Fibroblast of lung (primary cell): ENCODE results near the gene SRA1. TPM values are rescaled to one million over a fixed set of nuclear protein-coding genes. Genes with fewer than 3 reads are reported as not detected.

Experiments
- DNase-seq, 2 donors: peaks; one replicate each; pipeline versions ENCODE4 v3.0.0 to v3.0.0-alpha.2; 2010; ENCODE audit warnings: low read depth in 2 of 2
- H2AFZ ChIP-seq: 2 replicates; pipeline ENCODE4 v1.5.1; 2012; ENCODE audit warnings: low read length, control low read depth, inconsistent platforms
- H3K27ac ChIP-seq: 2 replicates; pipeline ENCODE4 v1.5.1; 2011; ENCODE audit warnings: low read length, control low read depth; ENCODE audit not compliant: insufficient read depth
- H3K27me3 ChIP-seq: 2 replicates; pipeline ENCODE4 v1.5.1; 2011; ENCODE audit warnings: mild to moderate bottlenecking, low read length; ENCODE audit not compliant: control insufficient read depth, insufficient read depth
- H3K36me3 ChIP-seq: 2 replicates; pipeline ENCODE4 v1.5.1; 2011; ENCODE audit warnings: low read length; ENCODE audit not compliant: control insufficient read depth, insufficient read depth
- H3K4me1 ChIP-seq: 2 replicates; pipeline ENCODE4 v1.5.1; 2011; ENCODE audit warnings: low read length; ENCODE audit not compliant: control insufficient read depth, insufficient read depth; ENCODE audit errors: extremely low read depth
- H3K4me2 ChIP-seq: 2 replicates; pipeline ENCODE4 v1.5.1; 2011; ENCODE audit warnings: low read length, control low read depth; ENCODE audit not compliant: insufficient read depth; ENCODE audit errors: extremely low read depth
- H3K4me3 ChIP-seq, 4 experiments: fragments of 200-600 bp in 1 of 4; sonication (generic) in 1 of 4; replicated peaks in 1 of 4; 2 replicates each; pipeline ENCODE4 v1.5.1; 2011 to 2016; ENCODE audit warnings: low read length in 4 of 4, low read depth in 3 of 4, mild to moderate bottlenecking in 3 of 4, control low read depth in 2 of 4, inconsistent platforms in 1 of 4, mixed read lengths in 1 of 4; ENCODE audit not compliant: insufficient read depth in 1 of 4; ENCODE audit errors: control extremely low read depth in 1 of 4
- H3K79me2 ChIP-seq: 2 replicates; pipeline ENCODE4 v1.5.1; 2012; ENCODE audit warnings: mild to moderate bottlenecking, low read length, inconsistent platforms; ENCODE audit not compliant: control insufficient read depth, insufficient read depth
- H3K9ac ChIP-seq: 2 replicates; pipeline ENCODE4 v1.5.1; 2011; ENCODE audit warnings: mild to moderate bottlenecking, low read length, control low read depth; ENCODE audit not compliant: insufficient read depth
- H3K9me3 ChIP-seq: 2 replicates; pipeline ENCODE4 v1.5.1; 2012; ENCODE audit warnings: low read depth, low read length; ENCODE audit not compliant: control insufficient read depth, insufficient read depth
- H4K20me1 ChIP-seq: 2 replicates; pipeline ENCODE4 v1.5.1; 2011; ENCODE audit warnings: low read length; ENCODE audit not compliant: control insufficient read depth, insufficient read depth; ENCODE audit errors: extremely low read depth
- CTCF ChIP-seq, 2 donors: IDR thresholded peaks in 1 of 2; conservative IDR thresholded peaks in 1 of 2; 1 replicate in 1 of 2; 2 replicates in 1 of 2; pipeline ENCODE4 v1.5.1; 2011 to 2012; ENCODE audit warnings: low read length in 2 of 2, control low read depth in 1 of 2, inconsistent platforms in 1 of 2, low read depth in 1 of 2, mild to moderate bottlenecking in 1 of 2
- EZH2 ChIP-seq: IDR thresholded peaks from 2 replicates; pipeline ENCODE4 v1.5.1; 2012; ENCODE audit warnings: low read length, control low read depth, mild to moderate bottlenecking; ENCODE audit errors: missing control alignments
- polyA plus RNA-seq, 2 donors: library from polyadenylated mRNA; depleted of rRNA in 1 of 2; stranded (reverse) in 1 of 2; unstranded in 1 of 2; fragments of >200 nt; gene quantifications; 2 replicates each; pipeline ENCODE4 v1.2.1, GENCODE V29; 2011 to 2012; ENCODE audit warnings: missing spikeins in 1 of 2
- total RNA-seq: library from RNA; depleted of rRNA; stranded (reverse); fragments of >200 nt; gene quantifications from 2 replicates; pipeline ENCODE4 v1.2.1, GENCODE V29; 2014

SRA1 gene
- total and polyA plus RNA-seq, 2 donors (not counting 1 experiment from before 2014, with no cell fraction given): 39.1 to 55.5 TPM

- peaks cover 14% of the 10 kb centered on the region for H3K79me2 ChIP-seq
- peaks cover 2% of the 10 kb centered on the region for H4K20me1 ChIP-seq
- TF ChIP-seq EZH2 (no peak), CTCF (conservative IDR thresholded peaks at IDR 0.05 in 1 of 2, IDR thresholded peaks at IDR 0.05 in 1 of 2; ENCODE audit: low read depth in 1 of 2, low read length in 2 of 2) (no peak)
- H3K4me3 ChIP-seq: peak overlapping the region in 1 of 4 experiments; percentile 58
- H3K36me3 ChIP-seq: peaks cover 21% of the 10 kb centered on the region
- no peak overlapping the region for H2AFZ ChIP-seq
- no peak for DNase-seq
- H3K9me3 ChIP-seq: no peaks in the 10 kb centered on the region
- H3K4me2 ChIP-seq: no peak overlapping the region
- H3K9ac ChIP-seq: no peak overlapping the region
- no peak overlapping the region for H3K27ac ChIP-seq
- H3K4me1 ChIP-seq: peaks cover 15% of the 10 kb centered on the region
- no peaks in the 10 kb centered on the region for H3K27me3 ChIP-seq
These were observed 8.5 kb downstream of the SRA1 start for GRCh38 chr5:140548791-140549190.

DNA sequence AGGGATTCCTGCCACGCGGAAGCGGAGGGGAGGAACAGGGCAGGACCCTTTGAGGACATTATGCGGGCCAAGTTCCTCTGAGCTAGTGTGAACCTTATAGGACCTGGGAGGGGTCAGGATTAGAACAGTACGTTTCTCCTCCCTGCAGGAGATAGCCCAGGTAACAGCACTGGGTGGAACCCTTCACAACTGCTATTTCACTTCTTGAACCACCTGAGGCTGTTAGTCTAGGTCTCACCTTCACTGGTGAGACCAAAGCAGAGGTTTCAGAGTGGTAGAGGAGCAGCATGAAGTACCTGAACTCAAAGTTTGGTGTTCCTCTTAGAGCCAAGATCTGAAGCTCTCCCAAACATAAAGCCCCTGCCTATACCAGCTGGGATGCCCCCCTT, 9.0 kb downstream of the SRA1 start:
- Histone ChIP-seq H2AFZ (no peak overlapping the region), H4K20me1 (peaks cover 2% of the 10 kb centered on the region), H3K4me1 (peaks cover 15% of the 10 kb centered on the region), H3K9ac (peak overlapping the region; percentile 48), H3K36me3 (peaks cover 21% of the 10 kb centered on the region), H3K4me2 (peak overlapping the region; percentile 49), H3K4me3 (peak overlapping the region in 2 of 4 experiments; percentile 53 to 58), H3K9me3 (no peaks in the 10 kb centered on the region), H3K27ac (peak overlapping the region; percentile 80), H3K27me3 (no peaks in the 10 kb centered on the region), H3K79me2 (peaks cover 9% of the 10 kb centered on the region)
- no peak for DNase-seq
- TF ChIP-seq CTCF (conservative IDR thresholded peaks at IDR 0.05 in 1 of 2, IDR thresholded peaks at IDR 0.05 in 1 of 2; ENCODE audit: low read depth in 1 of 2, low read length in 2 of 2) (no peak), EZH2 (no peak)

GRCh38 chr5:140547508-140548299, 9.6 kb downstream of the SRA1 start, which contains the start of gene EIF4EBP3:
EIF4EBP3 (plus strand) TSS chr5:140547662; CDS start chr5:140547738, 76 bp downstream.
- TF ChIP-seq EZH2 (no peak), CTCF (conservative IDR thresholded peaks at IDR 0.05 in 1 of 2, IDR thresholded peaks at IDR 0.05 in 1 of 2; ENCODE audit: low read depth in 1 of 2, low read length in 2 of 2) (peak; percentile 52 to 62)
- peak within 1 kb of the TSS; percentile 48 for H3K9ac ChIP-seq
- peak; percentile 91 to 97 for DNase-seq
- H2AFZ ChIP-seq: peak within 1 kb of the TSS; percentile 9
- H3K27ac ChIP-seq: peak within 1 kb of the TSS; percentile 80
- peaks cover 15% of the 10 kb centered on the region for H3K4me1 ChIP-seq
- H3K9me3 ChIP-seq: no peaks in the 10 kb centered on the region
- H3K4me2 ChIP-seq: peak within 1 kb of the TSS; percentile 73
- peaks cover 2% of the 10 kb centered on the region for H4K20me1 ChIP-seq
- H3K4me3 ChIP-seq: peak within 1 kb of the TSS in 2 of 4 experiments; percentile 53 to 58
- no peaks in the 10 kb centered on the region for H3K27me3 ChIP-seq
- peaks cover 21% of the 10 kb centered on the region for H3K36me3 ChIP-seq
- H3K79me2 ChIP-seq: peaks cover 4% of the 10 kb centered on the region
